OCI-LY1 (cell line): ENCODE data around the gene ZNF618.

ENCODE experiments used
- CTCF ChIP-seq: fragments of 200-600 bp; sonication (generic), shearing (Covaris generic); IDR thresholded peaks from 2 replicates; pipeline ENCODE4 v1.5.1; 2017; ENCODE audit warnings: mild to moderate bottlenecking, antibody characterized with exemption, low read length, moderate library complexity, mixed read lengths
- EZH2 ChIP-seq: fragments of 200-600 bp; sonication (generic), shearing (Covaris generic); IDR thresholded peaks from 2 replicates; pipeline ENCODE4 v1.8.0; 2017; ENCODE audit warnings: borderline replicate concordance, mixed run types, mild to moderate bottlenecking, antibody characterized with exemption, low read length, moderate library complexity, mixed read lengths

GRCh38 chr9:113931777-113932176 is 55.7 kb downstream of the ZNF618 start:
- TF ChIP-seq CTCF (no peak), EZH2 (no peak)
